NB4 (cell line): ENCODE data around the gene PSMD9.

Experiments used
- MYC ChIP-seq: IDR thresholded peaks from 2 replicates; pipeline ENCODE4 v1.6.1; 2011; ENCODE audit warnings: low read depth, low read length
- TF ChIP-seq, protein P1 (sequence below): IDR thresholded peaks from one replicate; pipeline ENCODE4 v1.5.1; 2012; ENCODE audit warnings: low read depth, low read length

DNA sequence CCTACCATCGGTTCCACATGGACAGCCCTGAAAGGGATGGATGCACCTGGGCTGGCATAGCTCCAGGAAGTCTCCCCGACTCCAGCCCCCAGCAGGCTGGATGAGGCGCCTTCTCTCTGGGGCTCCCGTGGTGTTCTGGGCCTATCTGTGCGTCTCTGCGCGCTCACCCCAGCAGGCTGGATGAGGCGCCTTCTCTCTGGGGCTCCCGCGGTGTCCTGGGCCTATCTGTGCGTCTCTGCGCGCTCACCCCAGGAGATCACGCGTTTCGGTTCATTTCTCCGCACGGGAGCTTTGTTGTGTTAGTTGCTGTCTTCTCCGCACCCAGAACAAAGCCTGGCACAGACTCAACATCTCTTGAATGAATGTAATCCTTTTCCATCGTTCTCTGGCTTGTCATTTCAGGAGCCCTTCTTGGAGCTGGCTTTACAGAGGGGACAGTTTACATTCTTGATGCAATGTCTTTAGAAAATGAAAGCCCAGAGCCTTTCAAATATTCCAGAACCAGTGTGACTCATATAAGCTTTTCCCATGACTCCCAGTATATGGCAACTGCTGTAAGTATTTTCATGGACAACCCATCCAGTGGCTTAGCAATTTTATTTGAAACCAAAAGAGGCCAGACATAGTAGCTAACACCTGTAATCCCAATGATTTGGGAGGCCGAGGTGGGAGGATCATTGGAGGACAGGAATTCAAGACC, 70.1 kb downstream of the PSMD9 start:
- TF ChIP-seq MYC = no peak
- TF ChIP-seq, protein P1, sequence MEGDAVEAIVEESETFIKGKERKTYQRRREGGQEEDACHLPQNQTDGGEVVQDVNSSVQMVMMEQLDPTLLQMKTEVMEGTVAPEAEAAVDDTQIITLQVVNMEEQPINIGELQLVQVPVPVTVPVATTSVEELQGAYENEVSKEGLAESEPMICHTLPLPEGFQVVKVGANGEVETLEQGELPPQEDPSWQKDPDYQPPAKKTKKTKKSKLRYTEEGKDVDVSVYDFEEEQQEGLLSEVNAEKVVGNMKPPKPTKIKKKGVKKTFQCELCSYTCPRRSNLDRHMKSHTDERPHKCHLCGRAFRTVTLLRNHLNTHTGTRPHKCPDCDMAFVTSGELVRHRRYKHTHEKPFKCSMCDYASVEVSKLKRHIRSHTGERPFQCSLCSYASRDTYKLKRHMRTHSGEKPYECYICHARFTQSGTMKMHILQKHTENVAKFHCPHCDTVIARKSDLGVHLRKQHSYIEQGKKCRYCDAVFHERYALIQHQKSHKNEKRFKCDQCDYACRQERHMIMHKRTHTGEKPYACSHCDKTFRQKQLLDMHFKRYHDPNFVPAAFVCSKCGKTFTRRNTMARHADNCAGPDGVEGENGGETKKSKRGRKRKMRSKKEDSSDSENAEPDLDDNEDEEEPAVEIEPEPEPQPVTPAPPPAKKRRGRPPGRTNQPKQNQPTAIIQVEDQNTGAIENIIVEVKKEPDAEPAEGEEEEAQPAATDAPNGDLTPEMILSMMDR = no peak
